Activated naive CD8-positive, alpha-beta T cell (primary cell): ENCODE data around the gene ATP5F1E.
"Not testable (repeated sequence)": the region's sequence is repeated elsewhere in the genome, so short reads cannot be mapped to it uniquely, and the experiment has no call there.

Experiments used
- H3K27ac Mint-ChIP-seq: one replicate; pipeline ENCODE4 v1.8.0; 2021; ENCODE audit warnings: mixed read lengths
- H3K27me3 Mint-ChIP-seq: one replicate; pipeline ENCODE4 v1.8.0; 2021; ENCODE audit warnings: mixed read lengths
- H3K36me3 Mint-ChIP-seq: one replicate; pipeline ENCODE4 v1.8.0; 2021; ENCODE audit warnings: mixed read lengths
- H3K4me1 Mint-ChIP-seq: one replicate; pipeline ENCODE4 v1.8.0; 2021; ENCODE audit warnings: low read depth, mixed read lengths
- H3K4me3 Mint-ChIP-seq: one replicate; pipeline ENCODE4 v1.8.0; 2021; ENCODE audit warnings: mild to moderate bottlenecking, mixed read lengths
- H3K9me3 Mint-ChIP-seq: one replicate; pipeline ENCODE4 v1.8.0; 2021; ENCODE audit warnings: low read depth, mixed read lengths

Gene ATP5F1E

DNA sequence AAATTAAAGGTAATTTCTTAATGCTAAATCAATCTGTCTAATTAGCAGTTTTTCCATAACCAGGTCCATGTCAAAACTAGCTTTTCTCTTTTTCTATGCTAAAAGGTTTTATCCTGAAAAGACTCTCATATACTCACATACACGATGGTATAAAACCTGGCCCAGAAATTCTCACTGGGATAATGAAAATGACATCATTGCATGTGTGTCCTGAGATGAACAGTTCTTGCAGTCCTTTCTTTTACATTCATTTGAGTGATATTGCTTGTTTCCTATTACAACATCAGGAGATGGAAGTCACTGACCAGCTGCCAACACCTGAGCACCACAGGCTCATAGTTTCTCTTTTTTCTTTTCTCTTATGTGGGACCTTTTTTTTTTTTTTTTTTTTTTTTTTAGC is 18.3 kb upstream of the ATP5F1E start:
- peaks cover 2% of the 10 kb centered on the region for H3K36me3 Mint-ChIP-seq
- no peak overlapping the region for H3K27ac Mint-ChIP-seq
- no peak overlapping the region for H3K4me3 Mint-ChIP-seq
- H3K9me3 Mint-ChIP-seq, result no peaks in the 10 kb centered on the region
- H3K4me1 Mint-ChIP-seq, result peaks cover 9% of the 10 kb centered on the region
- H3K27me3 Mint-ChIP-seq, result peaks cover 4% of the 10 kb centered on the region

GRCh38 chr20:59048681-59049030 is 16.5 kb upstream of the ATP5F1E start:
- no peak overlapping the region for H3K4me3 Mint-ChIP-seq
- H3K27me3 Mint-ChIP-seq, result peaks cover 4% of the 10 kb centered on the region
- peaks cover 2% of the 10 kb centered on the region for H3K36me3 Mint-ChIP-seq
- H3K4me1 Mint-ChIP-seq, result peaks cover 17% of the 10 kb centered on the region
- no peak overlapping the region for H3K27ac Mint-ChIP-seq
- no peaks in the 10 kb centered on the region for H3K9me3 Mint-ChIP-seq

GRCh38 chr20:59047938-59048680 is 16.0 kb upstream of the ATP5F1E start:
- H3K36me3 Mint-ChIP-seq, result peaks cover 2% of the 10 kb centered on the region
- H3K4me1 Mint-ChIP-seq, result peaks cover 23% of the 10 kb centered on the region
- no peak overlapping the region for H3K4me3 Mint-ChIP-seq
- H3K9me3 Mint-ChIP-seq, result no peaks in the 10 kb centered on the region
- H3K27ac Mint-ChIP-seq, result peak overlapping the region; percentile 76
- peaks cover 4% of the 10 kb centered on the region for H3K27me3 Mint-ChIP-seq

DNA sequence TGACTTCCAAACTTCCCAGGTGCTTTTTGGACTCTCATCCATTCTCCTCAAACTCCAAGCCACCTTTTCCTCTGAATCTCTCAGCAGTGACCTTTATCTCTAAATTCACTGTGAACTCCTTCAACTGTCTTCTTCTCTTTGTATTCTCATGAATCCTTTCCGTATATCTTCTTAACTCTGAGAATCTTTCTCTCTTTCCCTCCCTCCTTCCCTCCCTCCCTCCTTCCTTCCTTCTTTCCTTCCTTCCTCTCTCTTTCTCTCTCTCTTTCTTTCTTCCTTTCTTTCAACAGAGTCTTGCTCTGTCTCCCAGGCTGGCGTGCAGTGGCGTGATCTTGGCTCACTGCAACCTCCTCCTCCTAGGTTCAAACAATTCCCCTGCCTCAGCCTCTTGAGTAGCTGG is 14.7 kb upstream of the ATP5F1E start:
- no peak overlapping the region for H3K27ac Mint-ChIP-seq
- H3K27me3 Mint-ChIP-seq, result peaks cover 2% of the 10 kb centered on the region
- H3K9me3 Mint-ChIP-seq, result no peaks in the 10 kb centered on the region
- H3K36me3 Mint-ChIP-seq, result peaks cover 2% of the 10 kb centered on the region
- H3K4me3 Mint-ChIP-seq, result no peak overlapping the region
- peaks cover 26% of the 10 kb centered on the region for H3K4me1 Mint-ChIP-seq

DNA sequence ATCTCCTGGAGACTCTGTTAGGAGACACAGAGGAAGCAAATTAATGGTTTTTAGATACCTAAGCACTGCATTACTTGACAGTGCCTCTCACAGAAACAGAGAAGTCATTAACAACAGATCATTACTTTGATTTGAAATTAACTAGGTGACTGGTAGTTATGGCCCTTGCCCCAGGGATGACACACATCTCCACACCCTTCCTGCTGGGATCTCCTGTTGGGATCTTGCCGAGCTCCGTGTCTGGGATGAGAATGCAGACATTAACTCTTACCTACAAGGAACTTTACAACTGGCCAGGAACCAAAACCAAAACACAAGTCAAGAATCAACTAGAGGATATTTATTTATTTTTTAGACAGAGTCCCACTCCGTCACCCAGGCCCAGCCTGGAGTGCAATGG is 12.7 kb upstream of the ATP5F1E start:
- no peaks in the 10 kb centered on the region for H3K9me3 Mint-ChIP-seq
- peaks cover 42% of the 10 kb centered on the region for H3K4me1 Mint-ChIP-seq
- H3K36me3 Mint-ChIP-seq, result peaks cover 12% of the 10 kb centered on the region
- no peak overlapping the region for H3K27ac Mint-ChIP-seq
- no peak overlapping the region for H3K4me3 Mint-ChIP-seq
- no peaks in the 10 kb centered on the region for H3K27me3 Mint-ChIP-seq

- no peak overlapping the region for H3K27ac Mint-ChIP-seq
- peaks cover 47% of the 10 kb centered on the region for H3K4me1 Mint-ChIP-seq
- H3K4me3 Mint-ChIP-seq, result no peak overlapping the region
- H3K27me3 Mint-ChIP-seq, result no peaks in the 10 kb centered on the region
- no peaks in the 10 kb centered on the region for H3K9me3 Mint-ChIP-seq
- peaks cover 12% of the 10 kb centered on the region for H3K36me3 Mint-ChIP-seq
Observed at GRCh38 chr20:59044295-59044694, 12.2 kb upstream of the ATP5F1E start.

- peaks cover 53% of the 10 kb centered on the region for H3K4me1 Mint-ChIP-seq
- no peaks in the 10 kb centered on the region for H3K27me3 Mint-ChIP-seq
- peak overlapping the region; percentile 91 for H3K27ac Mint-ChIP-seq
- peak overlapping the region; percentile 86 for H3K4me3 Mint-ChIP-seq
- peaks cover 12% of the 10 kb centered on the region for H3K36me3 Mint-ChIP-seq
- H3K9me3 Mint-ChIP-seq, result no peaks in the 10 kb centered on the region
Observed at GRCh38 chr20:59043698-59044097, 11.6 kb upstream of the ATP5F1E start.

- Mint-ChIP-seq H3K9me3 (no peaks in the 10 kb centered on the region), H3K4me1 (peaks cover 54% of the 10 kb centered on the region), H3K4me3 (peak overlapping the region; percentile 88), H3K27me3 (no peaks in the 10 kb centered on the region), H3K27ac (peak overlapping the region; percentile 94), H3K36me3 (peaks cover 12% of the 10 kb centered on the region)
Observed at GRCh38 chr20:59042796-59043631, 10.9 kb upstream of the ATP5F1E start.

DNA sequence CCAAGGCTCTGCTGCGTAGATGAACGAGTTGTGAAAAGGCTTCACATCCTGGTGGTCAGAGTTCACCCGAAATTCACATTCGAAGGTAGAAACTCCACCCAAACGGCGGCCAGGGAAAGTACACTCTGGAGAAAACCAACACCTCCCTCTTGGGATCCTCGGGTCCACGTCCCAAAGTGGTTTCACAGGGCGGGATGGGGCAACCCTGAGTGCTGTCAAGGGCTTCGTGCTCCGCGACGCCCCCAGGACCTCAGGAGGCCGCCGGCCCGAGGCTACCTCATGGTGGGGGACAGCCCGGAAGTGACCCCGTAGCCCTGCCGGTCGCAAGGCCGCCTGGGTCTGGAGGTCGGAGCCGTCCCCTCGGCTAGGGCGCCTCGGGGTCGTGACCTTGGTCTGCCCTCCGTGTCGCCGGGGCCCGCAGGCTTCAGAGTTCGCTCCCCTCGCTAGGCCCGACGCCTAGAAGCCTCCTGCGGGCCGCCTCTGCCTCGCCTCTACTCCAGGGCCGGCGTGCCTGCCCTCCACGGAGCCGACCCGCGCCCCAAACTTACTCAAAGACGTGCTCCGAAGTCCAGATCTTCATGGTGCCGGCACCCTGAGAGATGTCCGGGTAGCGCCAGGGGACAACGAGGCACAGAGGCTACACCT is 10.1 kb upstream of the ATP5F1E start, which contains the start of gene PRELID3B:
Gene PRELID3B, minus strand, starts transcription at position 636 of the 645 bp plus-strand sequence. Its CDS starts 56 bp downstream, at position 580.
- Mint-ChIP-seq H3K27me3 (no peaks in the 10 kb centered on the region), H3K27ac (peak within 1 kb of the TSS; percentile 94), H3K4me3 (peak within 1 kb of the TSS; percentile 88), H3K4me1 (peaks cover 56% of the 10 kb centered on the region), H3K9me3 (no peaks in the 10 kb centered on the region), H3K36me3 (peaks cover 11% of the 10 kb centered on the region)

GRCh38 chr20:59041487-59041886 is 9.4 kb upstream of the ATP5F1E start:
- peak overlapping the region; percentile 84 for H3K27ac Mint-ChIP-seq
- H3K4me1 Mint-ChIP-seq, result peaks cover 62% of the 10 kb centered on the region

GRCh38 chr20:59040667-59041066 is 8.5 kb upstream of the ATP5F1E start:
- peaks cover 66% of the 10 kb centered on the region for H3K4me1 Mint-ChIP-seq
- no peaks in the 10 kb centered on the region for H3K27me3 Mint-ChIP-seq
- peak overlapping the region; percentile 88 for H3K4me3 Mint-ChIP-seq
- no peaks in the 10 kb centered on the region for H3K9me3 Mint-ChIP-seq
- peaks cover 13% of the 10 kb centered on the region for H3K36me3 Mint-ChIP-seq
- peak overlapping the region; percentile 84 for H3K27ac Mint-ChIP-seq

More at GRCh38 chr20:59041487-59041886, 9.4 kb upstream of the ATP5F1E start:
- H3K27me3 Mint-ChIP-seq, H3K9me3 Mint-ChIP-seq: not testable (repeated sequence)
- H3K4me3 Mint-ChIP-seq, result peak overlapping the region; percentile 88
- peaks cover 11% of the 10 kb centered on the region for H3K36me3 Mint-ChIP-seq

DNA sequence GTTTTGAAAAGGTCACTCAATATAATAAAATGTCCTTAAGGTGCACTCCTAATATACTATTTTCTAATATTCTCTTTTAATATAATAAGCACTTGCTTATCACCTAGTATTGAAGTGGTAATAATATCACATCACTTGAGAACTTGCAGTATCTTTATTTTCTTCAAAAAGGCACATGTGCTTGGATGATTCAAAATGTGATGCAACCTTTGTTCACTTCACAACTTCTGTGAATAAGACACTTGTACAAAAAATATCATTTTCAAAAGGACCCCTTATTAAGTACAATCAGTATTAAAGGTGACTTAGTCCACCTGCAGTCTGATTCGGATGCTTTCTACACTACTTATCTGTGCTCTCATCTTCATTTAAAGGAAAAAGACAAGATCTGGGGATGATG is 7.1 kb upstream of the ATP5F1E start:
- H3K27me3 Mint-ChIP-seq, result no peaks in the 10 kb centered on the region
- H3K9me3 Mint-ChIP-seq, result no peaks in the 10 kb centered on the region
- peak overlapping the region; percentile 88 for H3K4me3 Mint-ChIP-seq
- peaks cover 18% of the 10 kb centered on the region for H3K36me3 Mint-ChIP-seq
- peaks cover 65% of the 10 kb centered on the region for H3K4me1 Mint-ChIP-seq
- peak overlapping the region; percentile 86 for H3K27ac Mint-ChIP-seq

DNA sequence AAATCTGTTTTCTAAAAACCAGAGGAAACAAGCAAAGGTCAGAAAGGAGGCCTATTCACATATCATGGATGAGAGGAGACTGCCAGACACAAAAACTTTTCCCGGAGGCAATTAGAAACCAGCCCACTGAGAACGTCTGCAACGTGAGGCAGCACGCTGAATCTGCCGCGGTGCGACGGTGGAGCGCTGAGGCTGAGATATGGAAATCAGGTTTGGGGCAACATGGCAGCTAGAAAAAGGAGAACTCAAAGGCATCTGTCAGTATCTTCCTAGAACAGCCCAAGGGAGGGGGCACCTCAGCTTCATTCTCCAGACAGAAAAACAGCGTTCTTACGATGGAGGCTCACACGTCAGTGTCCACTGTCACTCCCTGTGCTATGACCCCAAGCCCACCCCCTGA is 5.3 kb upstream of the ATP5F1E start:
- Mint-ChIP-seq H3K36me3 (peaks cover 20% of the 10 kb centered on the region), H3K27ac (peak overlapping the region; percentile 13), H3K27me3 (no peaks in the 10 kb centered on the region), H3K4me1 (peaks cover 55% of the 10 kb centered on the region), H3K4me3 (peak overlapping the region; percentile 10), H3K9me3 (no peaks in the 10 kb centered on the region)

DNA sequence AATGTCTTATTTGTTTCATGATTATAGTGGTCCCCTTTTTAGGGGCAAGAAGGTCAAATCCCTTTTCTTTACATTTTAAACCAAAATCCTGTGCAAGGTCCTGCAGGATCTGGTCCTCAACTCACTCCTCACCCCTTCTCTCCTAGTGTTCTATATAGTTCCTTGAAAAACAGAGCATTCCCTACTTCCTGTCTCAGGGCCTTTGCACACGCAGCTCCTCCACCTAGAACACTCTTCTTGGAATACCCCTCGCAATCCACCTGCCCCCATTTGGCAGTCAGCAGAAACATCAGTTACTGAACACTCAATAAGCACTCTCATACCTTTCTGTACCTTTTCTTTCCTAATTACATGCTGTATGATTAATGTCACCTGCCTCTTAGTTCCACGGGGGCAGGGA is 3.2 kb upstream of the ATP5F1E start:
- Mint-ChIP-seq H3K27ac (peak overlapping the region; percentile 65), H3K36me3 (peaks cover 17% of the 10 kb centered on the region), H3K4me3 (no peak overlapping the region), H3K27me3 (no peaks in the 10 kb centered on the region), H3K4me1 (peaks cover 55% of the 10 kb centered on the region), H3K9me3 (no peaks in the 10 kb centered on the region)

DNA sequence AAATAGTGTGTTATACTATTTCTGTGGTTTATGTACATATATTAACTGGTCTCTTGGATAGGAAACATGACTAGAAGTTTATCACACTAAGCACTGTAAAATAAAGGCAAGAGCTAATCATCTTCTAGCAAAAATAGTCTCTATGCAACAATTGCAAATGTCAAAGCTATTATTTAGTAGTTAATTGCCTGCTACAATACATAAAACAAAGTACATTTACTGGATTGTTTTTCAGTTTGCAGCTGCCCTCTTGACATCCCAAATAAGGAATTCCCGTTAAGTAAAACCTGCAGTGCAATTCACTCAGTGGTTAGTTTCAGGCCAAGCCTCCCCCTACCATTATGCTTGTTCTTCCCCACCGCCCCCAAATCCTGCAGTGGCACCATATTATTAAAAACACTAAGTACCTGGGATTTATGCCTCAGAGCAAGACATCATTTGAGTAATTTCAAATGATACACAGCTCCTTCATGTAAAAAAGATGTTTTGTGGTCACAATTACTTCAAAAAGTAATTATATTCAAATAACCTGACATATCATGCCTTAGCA is 1.6 kb upstream of the ATP5F1E start:
- H3K27ac Mint-ChIP-seq, result no peak overlapping the region
- peaks cover 55% of the 10 kb centered on the region for H3K4me1 Mint-ChIP-seq
- H3K36me3 Mint-ChIP-seq, result peaks cover 17% of the 10 kb centered on the region

More for the DNA sequence above, 1.6 kb upstream of the ATP5F1E start:
- Mint-ChIP-seq H3K4me3 (peak overlapping the region; percentile 40), H3K27me3 (no peaks in the 10 kb centered on the region), H3K9me3 (no peaks in the 10 kb centered on the region)
